Measurements from ENCODE around the gene RS1. TPM values are rescaled to one million over a fixed set of nuclear protein-coding genes. Genes with fewer than 3 reads are reported as not detected.

RS1 gene
- polyA plus RNA-seq, 1 donor (not counting 4 experiments of a cell fraction or from before 2014, with no cell fraction given): not detected

GRCh38 chrX:18598413-18598812, 73.5 kb downstream of the RS1 start:
- dilution Hi-C loops (cut with MboI; ENCODE audit: extremely low pct_ligation_motif_present, low sequenced_read_pairs): no loop called here
- Histone ChIP-seq H3K36me3 (ENCODE audit: control insufficient read depth in 2 of 2, extremely low read depth in 1 of 2, insufficient read depth in 2 of 2, low read length in 2 of 2) (no peaks in the 10 kb centered on the region), H3K9me1 (ENCODE audit: control insufficient read depth, extremely low read depth, insufficient read depth, low read length) (no peaks in the 10 kb centered on the region), H3K4me1 (ENCODE audit: control insufficient read depth, extremely low read depth, insufficient read depth, low read length) (no peaks in the 10 kb centered on the region), H3K9me3 (ENCODE audit: control insufficient read depth, low read depth, low read length) (no peaks in the 10 kb centered on the region), H2AFZ (ENCODE audit: control insufficient read depth, low read length) (no peak overlapping the region), H4K20me1 (ENCODE audit: control insufficient read depth, extremely low read depth, insufficient read depth, low read length) (no peaks in the 10 kb centered on the region), H3K79me2 (ENCODE audit: control insufficient read depth, insufficient read depth, low read length) (no peaks in the 10 kb centered on the region), H3K27me3 (ENCODE audit: control insufficient read depth, extremely low read depth, insufficient read depth, low read length) (no peaks in the 10 kb centered on the region), H3K27ac (ENCODE audit: control insufficient read depth, insufficient read depth, low read length) (no peak overlapping the region), H3K9ac (ENCODE audit: control insufficient read depth, extremely low read depth, insufficient read depth, low read length) (no peak overlapping the region), H3K4me2 (ENCODE audit: control insufficient read depth, extremely low read depth, insufficient read depth, low read depth, low read length) (no peak overlapping the region), H3K4me3 (ENCODE audit: control insufficient read depth in 2 of 3, extremely low read depth in 1 of 3, insufficient read depth in 2 of 3, low read depth in 1 of 3, low read length in 3 of 3) (no peak overlapping the region)
- TF ChIP-seq CTCF (optimal IDR thresholded peaks at IDR 0.05 in 1 of 3, IDR thresholded peaks at IDR 0.05 in 1 of 3, conservative IDR thresholded peaks at IDR 0.05 in 1 of 3; ENCODE audit: extremely low read depth in 1 of 3, insufficient read depth in 2 of 3, low read length in 3 of 3) (no peak), EZH2 (IDR thresholded peaks at IDR 0.05; ENCODE audit: low read length) (no peak)
- FAIRE-seq: no peak
- no peak for DNase-seq (ENCODE audit: low read depth, low spot score)

- Histone ChIP-seq H3K9me3 (ENCODE audit: control insufficient read depth, low read depth, low read length) (no peaks in the 10 kb centered on the region), H2AFZ (ENCODE audit: control insufficient read depth, low read length) (no peak overlapping the region), H3K4me2 (ENCODE audit: control insufficient read depth, extremely low read depth, insufficient read depth, low read depth, low read length) (no peak overlapping the region), H3K4me1 (ENCODE audit: control insufficient read depth, extremely low read depth, insufficient read depth, low read length) (no peaks in the 10 kb centered on the region), H3K9ac (ENCODE audit: control insufficient read depth, extremely low read depth, insufficient read depth, low read length) (no peak overlapping the region), H3K4me3 (ENCODE audit: control insufficient read depth in 2 of 3, extremely low read depth in 1 of 3, insufficient read depth in 2 of 3, low read depth in 1 of 3, low read length in 3 of 3) (no peak overlapping the region), H4K20me1 (ENCODE audit: control insufficient read depth, extremely low read depth, insufficient read depth, low read length) (no peaks in the 10 kb centered on the region), H3K27ac (ENCODE audit: control insufficient read depth, insufficient read depth, low read length) (no peak overlapping the region), H3K36me3 (ENCODE audit: control insufficient read depth in 2 of 2, extremely low read depth in 1 of 2, insufficient read depth in 2 of 2, low read length in 2 of 2) (no peaks in the 10 kb centered on the region), H3K79me2 (ENCODE audit: control insufficient read depth, insufficient read depth, low read length) (no peaks in the 10 kb centered on the region), H3K27me3 (ENCODE audit: control insufficient read depth, extremely low read depth, insufficient read depth, low read length) (no peaks in the 10 kb centered on the region), H3K9me1 (ENCODE audit: control insufficient read depth, extremely low read depth, insufficient read depth, low read length) (no peaks in the 10 kb centered on the region)
- dilution Hi-C loops (cut with MboI; ENCODE audit: extremely low pct_ligation_motif_present, low sequenced_read_pairs): no loop called here
- TF ChIP-seq CTCF (optimal IDR thresholded peaks at IDR 0.05 in 1 of 3, IDR thresholded peaks at IDR 0.05 in 1 of 3, conservative IDR thresholded peaks at IDR 0.05 in 1 of 3; ENCODE audit: extremely low read depth in 1 of 3, insufficient read depth in 2 of 3, low read length in 3 of 3) (no peak), EZH2 (IDR thresholded peaks at IDR 0.05; ENCODE audit: low read length) (no peak)
- DNase-seq (ENCODE audit: low read depth, low spot score) (no peak), FAIRE-seq (no peak)
These were observed 75.8 kb downstream of the RS1 start for GRCh38 chrX:18596096-18596495.
